B cell (primary cell): ENCODE data around the gene PRRC2C. TPM values are rescaled to one million over a fixed set of nuclear protein-coding genes. Genes with fewer than 3 reads are reported as not detected.

Source experiments
- ATAC-seq: fragments of 200-7000 bp; cut with Tn5 transposase; one replicate; pipeline ENCODE4 v1.10.0; 2021; ENCODE audit warnings: low read depth, mild to moderate bottlenecking, moderate number of reproducible peaks, moderate library complexity
- CTCF ChIA-PET: fragments of 350-600 bp; sonication (Branson Sonifier 250); formaldehyde crosslinking; loops from one replicate; lab custom pipeline; 2021; ENCODE audit warnings: antibody characterized with exemption, inconsistent platforms; lab: Charles Lee
- POLR2A ChIA-PET: fragments of 350-600 bp; sonication (Branson Sonifier 250); formaldehyde crosslinking; loops from one replicate; lab custom pipeline; 2021; ENCODE audit warnings: antibody characterized with exemption; lab: Charles Lee
- DNase-seq: peaks from one replicate; pipeline ENCODE4 v3.0.0; 2013
- H2AFZ ChIP-seq: 2 replicates; pipeline ENCODE4 v1.6.1; 2012; ENCODE audit warnings: mild to moderate bottlenecking, low read depth, low read length; ENCODE audit not compliant: insufficient read depth, poor library complexity, severe bottlenecking
- H3K27ac ChIP-seq, 2 donors: 1 replicate in 1 of 2; 2 replicates in 1 of 2; pipeline ENCODE4 v1.5.1; 2012 to 2013; ENCODE audit warnings: low read length in 2 of 2, mild to moderate bottlenecking in 2 of 2, moderate library complexity in 1 of 2
- H3K27me3 ChIP-seq, 4 experiments: fragments of 200-600 bp in 1 of 4; sonication (generic) in 1 of 4; replicated peaks in 1 of 4; 1 replicate in 2 of 4; 2 replicates in 2 of 4; pipeline versions ENCODE4 v1.6.1 to v1.7.0; 2013 to 2016; ENCODE audit warnings: low read length in 3 of 4, mild to moderate bottlenecking in 2 of 4, mixed read lengths in 1 of 4, moderate library complexity in 1 of 4; ENCODE audit not compliant: insufficient read depth in 4 of 4, control insufficient read depth in 3 of 4; ENCODE audit errors: control extremely low read depth in 1 of 4
- H3K36me3 ChIP-seq, 2 experiments: replicated peaks in 1 of 2; 1 replicate in 1 of 2; 2 replicates in 1 of 2; pipeline versions ENCODE4 v1.6.1 to v1.7.1; 2013; ENCODE audit warnings: low read length in 1 of 2; ENCODE audit not compliant: insufficient read depth in 2 of 2, control insufficient read depth in 1 of 2; ENCODE audit errors: control extremely low read depth in 1 of 2, extremely low read depth in 1 of 2
- H3K4me1 ChIP-seq, 2 donors: fragments of 200-600 bp in 1 of 2; sonication (generic) in 1 of 2; 1 replicate in 1 of 2; 2 replicates in 1 of 2; pipeline versions ENCODE4 v1.5.1 to v1.6.1; 2013 to 2017; ENCODE audit warnings: low read length in 2 of 2; ENCODE audit not compliant: control insufficient read depth in 2 of 2, insufficient read depth in 2 of 2
- H3K4me2 ChIP-seq: replicated peaks from 2 replicates; pipeline ENCODE3; 2012; ENCODE audit warnings: mild to moderate bottlenecking, low read depth, low read length; ENCODE audit not compliant: poor library complexity, severe bottlenecking
- H3K4me3 ChIP-seq, 5 experiments: fragments of 200-600 bp in 1 of 5; sonication (generic) in 1 of 5; 1 replicate in 3 of 5; 2 replicates in 2 of 5; pipeline versions ENCODE4 v1.5.1 to v1.7.0; 2011 to 2016; ENCODE audit warnings: low read length in 4 of 5, mild to moderate bottlenecking in 4 of 5, low read depth in 2 of 5, control low read depth in 1 of 5, moderate library complexity in 1 of 5; ENCODE audit not compliant: insufficient read depth in 1 of 5; ENCODE audit errors: control extremely low read depth in 1 of 5, extremely low read depth in 1 of 5
- H3K79me2 ChIP-seq: fragments of 200-600 bp; sonication (generic); one replicate; pipeline ENCODE4 v1.6.0; 2016; ENCODE audit warnings: low read length; ENCODE audit not compliant: control insufficient read depth, insufficient read depth
- H3K9ac ChIP-seq: fragments of 200-600 bp; sonication (generic); 2 replicates; pipeline ENCODE4 v1.6.1; 2017; ENCODE audit warnings: mild to moderate bottlenecking, low read length, moderate library complexity
- H3K9me3 ChIP-seq, 3 donors: one replicate each; pipeline versions ENCODE4 v1.6.1 to v1.7.1; 2013; ENCODE audit warnings: low read length in 2 of 3; ENCODE audit not compliant: control insufficient read depth in 2 of 3, insufficient read depth in 1 of 3; ENCODE audit errors: control extremely low read depth in 1 of 3
- H4K20me1 ChIP-seq: 2 replicates; pipeline ENCODE4 v1.6.0; 2012; ENCODE audit warnings: mild to moderate bottlenecking, low read length; ENCODE audit not compliant: insufficient read depth, control insufficient read depth, poor library complexity, severe bottlenecking
- H3K27ac Mint-ChIP-seq: one replicate; pipeline ENCODE4 v1.8.0; 2021; ENCODE audit warnings: mixed read lengths
- H3K27me3 Mint-ChIP-seq: one replicate; pipeline ENCODE4 v1.8.0; 2021; ENCODE audit warnings: mixed read lengths
- H3K4me1 Mint-ChIP-seq: one replicate; pipeline ENCODE4 v1.8.0; 2021; ENCODE audit warnings: mixed read lengths
- H3K4me3 Mint-ChIP-seq: one replicate; pipeline ENCODE4 v1.8.0; 2021; ENCODE audit warnings: mixed read lengths
- H3K9me3 Mint-ChIP-seq: one replicate; pipeline ENCODE4 v1.8.0; 2022; ENCODE audit warnings: mixed read lengths; ENCODE audit not compliant: insufficient read depth
- EZH2 ChIP-seq: IDR thresholded peaks from 2 replicates; pipeline ENCODE4 v1.6.1; 2012; ENCODE audit warnings: borderline replicate concordance, low read depth, mild to moderate bottlenecking, moderate library complexity, low read length; ENCODE audit not compliant: insufficient read depth, poor library complexity, severe bottlenecking
- WGBS: methylation state at CpG from one replicate; pipeline ENCODE4 v1.1.5; 2013; ENCODE audit warnings: missing lambda C conversion rate; ENCODE audit not compliant: insufficient coverage; 5-methylcytosine and 5-hydroxymethylcytosine counted together
- intact Hi-C: fragments of 100-400 bp; cut with micrococcal nuclease; formaldehyde crosslinking; loops from one replicate; pipeline ENCODE4 v1.10.0; 2022
- polyA plus RNA-seq: library from polyadenylated mRNA; depleted of rRNA; stranded (reverse); fragments of >200 nt; gene quantifications from 2 replicates; pipeline ENCODE4 v1.2.3, GENCODE V29; 2012
- total RNA-seq, 2 donors: library from RNA; stranded (reverse); fragments of 120-200 nt in 1 of 2; gene quantifications; 1 replicate in 1 of 2; 2 replicates in 1 of 2; pipeline versions ENCODE4 v1.2.3 to v1.2.4, GENCODE V29; 2013 to 2022
- TF ChIP-seq, protein P1 (sequence below): fragments of 200-600 bp; IDR thresholded peaks from one replicate; pipeline ENCODE4 v1.8.0; 2022; ENCODE audit warnings: antibody characterized with exemption, mild to moderate bottlenecking

PRRC2C gene
- total and polyA plus RNA-seq, 2 donors (not counting 1 experiment from before 2014, with no cell fraction given): 65.4 to 305 TPM

DNA sequence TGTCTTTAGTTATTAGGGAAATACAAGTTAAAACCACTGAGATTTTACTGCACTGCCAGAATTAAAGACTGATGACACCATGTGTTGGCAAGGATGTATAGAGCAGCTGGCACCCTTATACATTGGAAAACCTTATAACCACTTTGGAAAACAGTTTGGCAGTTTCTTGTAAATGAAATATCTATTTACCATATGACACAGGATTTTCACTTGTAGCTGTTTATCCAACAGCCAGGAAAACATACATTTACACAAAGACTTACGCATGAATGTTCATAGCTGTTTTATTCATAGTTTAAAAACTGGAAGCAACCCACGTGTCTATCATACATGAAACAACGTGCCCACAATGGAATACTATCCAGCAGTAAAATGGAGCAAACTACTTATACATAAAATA lies 45.3 kb downstream of the PRRC2C start:
- Histone ChIP-seq H3K27me3 (no peaks in the 10 kb centered on the region), H3K4me3 (no peak overlapping the region), H3K79me2 (peaks cover 10% of the 10 kb centered on the region), H3K4me2 (no peak overlapping the region), H4K20me1 (no peaks in the 10 kb centered on the region), H3K4me1 (no peaks in the 10 kb centered on the region), H2AFZ (no peak overlapping the region), H3K36me3 (peaks cover 16 to 82% of the 10 kb centered on the region in 2 experiments), H3K27ac (no peak overlapping the region), H3K9me3 (no peaks in the 10 kb centered on the region), H3K9ac (no peak overlapping the region)
- no peak for TF ChIP-seq EZH2
- TF ChIP-seq, protein P1, sequence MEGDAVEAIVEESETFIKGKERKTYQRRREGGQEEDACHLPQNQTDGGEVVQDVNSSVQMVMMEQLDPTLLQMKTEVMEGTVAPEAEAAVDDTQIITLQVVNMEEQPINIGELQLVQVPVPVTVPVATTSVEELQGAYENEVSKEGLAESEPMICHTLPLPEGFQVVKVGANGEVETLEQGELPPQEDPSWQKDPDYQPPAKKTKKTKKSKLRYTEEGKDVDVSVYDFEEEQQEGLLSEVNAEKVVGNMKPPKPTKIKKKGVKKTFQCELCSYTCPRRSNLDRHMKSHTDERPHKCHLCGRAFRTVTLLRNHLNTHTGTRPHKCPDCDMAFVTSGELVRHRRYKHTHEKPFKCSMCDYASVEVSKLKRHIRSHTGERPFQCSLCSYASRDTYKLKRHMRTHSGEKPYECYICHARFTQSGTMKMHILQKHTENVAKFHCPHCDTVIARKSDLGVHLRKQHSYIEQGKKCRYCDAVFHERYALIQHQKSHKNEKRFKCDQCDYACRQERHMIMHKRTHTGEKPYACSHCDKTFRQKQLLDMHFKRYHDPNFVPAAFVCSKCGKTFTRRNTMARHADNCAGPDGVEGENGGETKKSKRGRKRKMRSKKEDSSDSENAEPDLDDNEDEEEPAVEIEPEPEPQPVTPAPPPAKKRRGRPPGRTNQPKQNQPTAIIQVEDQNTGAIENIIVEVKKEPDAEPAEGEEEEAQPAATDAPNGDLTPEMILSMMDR: no peak
- Mint-ChIP-seq H3K27ac (no peak overlapping the region), H3K9me3 (no peaks in the 10 kb centered on the region), H3K27me3 (no peaks in the 10 kb centered on the region), H3K4me1 (no peaks in the 10 kb centered on the region), H3K4me3 (no peak overlapping the region)
- ATAC-seq: no peak
- intact Hi-C loops: no loop called here
- ChIA-PET POLR2A (no interaction called here), CTCF (no interaction called here)
- no CpG with 5 or more reads among the region's 3 CpGs for WGBS
- DNase-seq: no peak

DNA sequence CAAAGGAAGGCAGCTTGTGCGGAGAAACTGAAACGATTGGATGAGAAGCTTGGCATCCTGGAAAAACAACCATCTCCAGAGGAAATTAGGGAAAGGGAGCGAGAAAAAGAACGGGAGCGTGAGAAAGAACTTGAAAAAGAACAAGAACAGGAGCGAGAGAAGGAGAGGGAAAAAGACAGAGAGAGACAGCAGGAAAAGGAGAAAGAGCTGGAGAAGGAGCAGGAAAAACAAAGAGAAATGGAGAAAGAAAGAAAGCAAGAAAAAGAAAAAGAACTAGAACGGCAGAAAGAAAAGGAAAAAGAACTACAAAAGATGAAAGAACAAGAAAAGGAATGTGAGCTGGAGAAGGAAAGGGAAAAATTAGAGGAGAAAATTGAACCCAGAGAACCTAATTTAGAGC lies 47.2 kb downstream of the PRRC2C start:
- DNase-seq: no peak
- Mint-ChIP-seq H3K9me3 (no peaks in the 10 kb centered on the region), H3K4me3 (no peak overlapping the region), H3K4me1 (no peaks in the 10 kb centered on the region), H3K27me3 (no peaks in the 10 kb centered on the region), H3K27ac (no peak overlapping the region)
- Histone ChIP-seq H2AFZ (no peak overlapping the region), H3K79me2 (peaks cover 10% of the 10 kb centered on the region), H3K4me1 (no peaks in the 10 kb centered on the region), H3K9me3 (no peaks in the 10 kb centered on the region), H4K20me1 (no peaks in the 10 kb centered on the region), H3K4me2 (no peak overlapping the region), H3K36me3 (peaks cover 24 to 84% of the 10 kb centered on the region in 2 experiments), H3K9ac (no peak overlapping the region), H3K4me3 (no peak overlapping the region), H3K27me3 (no peaks in the 10 kb centered on the region), H3K27ac (no peak overlapping the region)
- no peak for ATAC-seq
- TF ChIP-seq EZH2: no peak
- TF ChIP-seq, protein P1: peak; percentile 17
- WGBS: 100% methylated on average over 6 of the region's 7 CpGs
- intact Hi-C loops: no loop called here
- ChIA-PET CTCF (interaction anchor here (0.6 to 0.9 kb wide), 3 partner anchors 17 to 57 kb away, joined by 3 to 4 read pairs (median 3); no protein-coding TSS in a partner anchor), POLR2A (no interaction called here)
